IMR-90 (cell line): ENCODE results near the gene PRELID1. TPM values are rescaled to one million over a fixed set of nuclear protein-coding genes. Genes with fewer than 3 reads are reported as not detected.

Source experiments
- ATAC-seq: fragments of 200-7000 bp; cut with Tn5 transposase; 2 replicates; pipeline ENCODE4 v1.9.1; 2020; ENCODE audit warnings: low read depth, mild to moderate bottlenecking, moderate library complexity
- BruUV-seq: library from RNA; stranded (reverse); fragments of 400-500 nt; replicated peaks from 2 replicates; lab custom pipeline; 2021; lab: Mats Ljungman, UMichigan
- CTCF ChIA-PET: fragments of 300-600 bp; formaldehyde crosslinking; extraction: SDS; loops from one replicate; lab custom pipeline; 2021; ENCODE audit warnings: antibody characterized with exemption; lab: Yijun Ruan, JAX
- POLR2A ChIA-PET: fragments of 300-600 bp; sonication (Branson Sonifier 250); formaldehyde crosslinking; loops from one replicate; lab custom pipeline; 2022; ENCODE audit warnings: antibody characterized with exemption; ENCODE audit not compliant: unreplicated experiment; lab: Charles Lee
- DNase-seq: peaks from one replicate; pipeline ENCODE4 v3.0.0; 2013
- H2AFZ ChIP-seq: replicated peaks from 2 replicates; pipeline ENCODE3; 2013; ENCODE audit warnings: low read length, mild to moderate bottlenecking; ENCODE audit not compliant: poor library complexity
- H2AK5ac ChIP-seq: 2 replicates; pipeline ENCODE4 v1.6.1; 2013; ENCODE audit warnings: low read depth, low read length, inconsistent platforms
- H2AK9ac ChIP-seq: replicated peaks from 2 replicates; pipeline ENCODE3; 2013; ENCODE audit warnings: mild to moderate bottlenecking, low read depth, low read length, moderate library complexity; ENCODE audit not compliant: poor library complexity
- H2BK120ac ChIP-seq: 2 replicates; pipeline ENCODE4 v1.6.1; 2013; ENCODE audit warnings: low read depth, low read length, inconsistent platforms
- H2BK15ac ChIP-seq: 3 replicates; pipeline ENCODE4 v1.6.1; 2013; ENCODE audit warnings: low read depth, low read length, inconsistent platforms
- H2BK20ac ChIP-seq: 2 replicates; pipeline ENCODE4 v1.6.1; 2013; ENCODE audit warnings: low read depth, mild to moderate bottlenecking, inconsistent platforms, low read length, moderate library complexity
- H2BK5ac ChIP-seq: 2 replicates; pipeline ENCODE4 v1.6.1; 2013; ENCODE audit warnings: mild to moderate bottlenecking, low read depth, low read length, inconsistent platforms; ENCODE audit not compliant: poor library complexity, severe bottlenecking
- H3K14ac ChIP-seq: replicated peaks from 2 replicates; pipeline ENCODE4 v1.6.1; 2013; ENCODE audit warnings: low read depth, low read length, inconsistent platforms
- H3K18ac ChIP-seq: 2 replicates; pipeline ENCODE4 v1.6.1; 2013; ENCODE audit warnings: low read depth, low read length, control low read depth
- H3K23ac ChIP-seq: 2 replicates; pipeline ENCODE4 v1.6.1; 2013; ENCODE audit warnings: low read depth, low read length, inconsistent platforms
- H3K27ac ChIP-seq: 2 replicates; pipeline ENCODE4 v1.5.1; 2013; ENCODE audit warnings: mild to moderate bottlenecking, control low read depth, low read length; ENCODE audit not compliant: insufficient read depth
- H3K27me3 ChIP-seq: 2 replicates; pipeline ENCODE4 v1.6.1; 2013; ENCODE audit warnings: low read length; ENCODE audit not compliant: control insufficient read depth, insufficient read depth
- H3K36me3 ChIP-seq: 2 replicates; pipeline ENCODE4 v1.6.1; 2013; ENCODE audit warnings: low read length, mixed read lengths; ENCODE audit not compliant: control insufficient read depth, insufficient read depth
- H3K4ac ChIP-seq: 2 replicates; pipeline ENCODE4 v1.6.1; 2013; ENCODE audit warnings: low read depth, low read length, inconsistent platforms
- H3K4me1 ChIP-seq: 2 replicates; pipeline ENCODE4 v1.6.1; 2013; ENCODE audit warnings: low read length, mixed read lengths; ENCODE audit not compliant: control insufficient read depth, insufficient read depth
- H3K4me2 ChIP-seq: 2 replicates; pipeline ENCODE4 v1.6.1; 2013; ENCODE audit warnings: low read depth, mild to moderate bottlenecking, control low read depth, low read length, moderate library complexity
- H3K4me3 ChIP-seq: 2 replicates; pipeline ENCODE4 v1.5.1; 2013; ENCODE audit warnings: low read depth, mild to moderate bottlenecking, control low read depth, low read length, moderate library complexity; ENCODE audit not compliant: insufficient read depth
- H3K56ac ChIP-seq: 2 replicates; pipeline ENCODE4 v1.6.1; 2013; ENCODE audit warnings: low read length, inconsistent platforms; ENCODE audit not compliant: insufficient read depth; ENCODE audit errors: extremely low read depth
- H3K79me1 ChIP-seq, 2 experiments: 2 replicates each; pipeline ENCODE4 v1.6.1; 2013; ENCODE audit warnings: low read length in 2 of 2, inconsistent platforms in 1 of 2, low read depth in 1 of 2
- H3K9ac ChIP-seq: 2 replicates; pipeline ENCODE4 v1.6.1; 2013; ENCODE audit warnings: low read depth, low read length, control low read depth
- H3K9me1 ChIP-seq: 2 replicates; pipeline ENCODE4 v1.6.1; 2013; ENCODE audit warnings: low read length, inconsistent platforms; ENCODE audit not compliant: insufficient read depth
- H3K9me3 ChIP-seq: 2 replicates; pipeline ENCODE4 v1.6.1; 2013; ENCODE audit warnings: low read length; ENCODE audit not compliant: control insufficient read depth, insufficient read depth
- H4K20me1 ChIP-seq: 2 replicates; pipeline ENCODE4 v1.6.1; 2013; ENCODE audit warnings: low read length, inconsistent platforms; ENCODE audit not compliant: insufficient read depth
- H4K5ac ChIP-seq: 2 replicates; pipeline ENCODE4 v1.6.1; 2013; ENCODE audit warnings: mild to moderate bottlenecking, low read depth, low read length, control low read depth
- H4K8ac ChIP-seq, 2 experiments: 2 replicates each; pipeline ENCODE4 v1.6.1; 2013; ENCODE audit warnings: low read depth in 2 of 2, low read length in 2 of 2, control low read depth in 1 of 2, inconsistent platforms in 1 of 2
- H4K91ac ChIP-seq: 2 replicates; pipeline ENCODE4 v1.6.1; 2013; ENCODE audit warnings: low read depth, low read length, inconsistent platforms; ENCODE audit not compliant: insufficient read depth
- MAZ ChIP-seq: IDR thresholded peaks from 2 replicates; pipeline ENCODE4 v1.6.1; 2012; ENCODE audit warnings: low read depth, mild to moderate bottlenecking, low read length, improper control_type of control experiment, moderate library complexity, borderline replicate concordance
- MXI1 ChIP-seq: IDR thresholded peaks from 2 replicates; pipeline ENCODE4 v1.6.1; 2012; ENCODE audit warnings: low read depth, mild to moderate bottlenecking, low read length, moderate library complexity, borderline replicate concordance
- NFE2L2 ChIP-seq: fragments of 150-350 bp; IDR thresholded peaks from 2 replicates; pipeline ENCODE4 v1.6.1; 2016; ENCODE audit warnings: low read depth, mild to moderate bottlenecking, low read length
- POLR2A ChIP-seq: IDR thresholded peaks from 2 replicates; pipeline ENCODE4 v1.6.1; 2012; ENCODE audit warnings: mild to moderate bottlenecking, low read depth, low read length
- RAD21 ChIP-seq: IDR thresholded peaks from 2 replicates; pipeline ENCODE4 v1.6.1; 2012; ENCODE audit warnings: low read length, improper control_type of control experiment
- WGBS, 2 experiments: methylation state at CpG; one replicate each; pipeline versions ENCODE4 v1.1.5 to v1.1.7; 2013; ENCODE audit warnings: missing lambda C conversion rate in 2 of 2; ENCODE audit not compliant: insufficient read length in 1 of 2; ENCODE audit errors: extremely low coverage in 2 of 2; 5-methylcytosine and 5-hydroxymethylcytosine counted together
- dilution Hi-C: fragments of 300-500 bp; cut with HindIII; formaldehyde crosslinking; loops from one replicate; pipeline ENCODE4 v1.14.3; 2018; ENCODE audit warnings: low sequenced_read_pairs; ENCODE audit not compliant: unreplicated experiment
- in situ Hi-C: fragments of 300-500 bp; cut with MboI; formaldehyde crosslinking; loops from 3 replicates; pipeline ENCODE4 v1.14.3; 2019; ENCODE audit warnings: low sequenced_read_pairs, inconsistent platforms, mixed read lengths
- intact Hi-C: fragments of 100-400 bp; cut with micrococcal nuclease; formaldehyde crosslinking; loops from 2 replicates; pipeline ENCODE4 v1.10.0; 2022
- polyA plus RNA-seq, 3 experiments: library from polyadenylated mRNA; depleted of rRNA; stranded (reverse); fragments of >200 nt; gene quantifications; 2 replicates each; pipeline ENCODE4 v1.2.3, GENCODE V29; 2012; ENCODE audit warnings: low replicate concordance in 1 of 3
- total RNA-seq: library from RNA; depleted of rRNA; stranded (reverse); fragments of >200 nt; gene quantifications from 2 replicates; pipeline ENCODE4 v1.2.3, GENCODE V29; 2012

PRELID1 gene
- total and polyA plus RNA-seq, 2 of the 4 experiments (the other 2 are of a cell fraction): 116 to 239 TPM

DNA sequence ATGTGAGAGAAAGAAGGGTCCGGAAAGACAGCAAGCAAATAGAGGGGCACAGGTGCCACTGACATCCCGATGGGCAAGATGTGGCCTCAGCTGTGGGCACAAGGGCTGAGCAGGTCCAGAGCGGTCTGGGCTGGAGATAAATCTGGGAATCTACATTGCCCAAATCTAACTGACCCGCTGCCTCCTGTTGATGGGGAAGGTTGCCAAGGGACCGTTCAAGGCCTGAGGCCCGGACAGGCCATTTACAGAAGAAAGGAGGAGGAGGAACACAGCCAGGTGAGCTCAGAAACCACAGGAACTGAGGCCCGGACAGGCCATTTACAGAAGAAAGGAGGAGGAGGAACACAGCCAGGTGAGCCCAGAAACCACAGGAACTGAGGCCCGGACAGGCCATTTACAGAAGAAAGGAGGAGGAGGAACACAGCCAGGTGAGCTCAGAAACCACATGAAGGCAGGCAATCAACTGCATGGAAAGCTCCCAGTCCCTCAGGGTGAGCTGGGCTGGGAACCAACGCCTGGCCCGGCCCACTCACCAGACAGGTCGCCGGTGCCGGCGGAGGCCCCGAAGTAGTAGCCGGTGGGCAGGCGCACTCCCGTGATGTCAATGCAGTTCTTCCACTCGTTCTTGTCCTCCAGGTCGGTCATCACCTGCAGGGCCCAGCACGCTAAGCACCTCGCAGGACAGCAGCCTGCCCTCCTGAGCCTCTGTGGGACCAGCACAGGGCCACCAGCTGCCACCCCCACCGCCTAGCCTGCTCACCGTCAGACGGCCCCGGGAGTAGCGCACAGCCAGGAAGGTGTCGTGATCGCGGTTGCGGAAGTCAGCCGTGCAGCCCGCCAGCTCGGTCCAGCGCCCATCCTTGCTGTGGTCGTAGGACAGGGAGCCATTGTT lies 33.2 kb downstream of the PRELID1 start:
- H3K4me2 ChIP-seq: no peak overlapping the region

More for the DNA sequence above, 33.2 kb downstream of the PRELID1 start:
- Histone ChIP-seq H3K79me1 (peaks cover 11 to 19% of the 10 kb centered on the region in 2 experiments), H3K14ac (no peak overlapping the region), H2AK9ac (no peak overlapping the region), H2BK120ac (no peak overlapping the region), H4K5ac (no peak overlapping the region), H3K9me1 (0 out of 2 replicates have a peak, but pooled peaks cover 4% of the 10 kb centered on the region), H4K8ac (no peak overlapping the region), H2AK5ac (no peak overlapping the region), H3K27me3 (no peaks in the 10 kb centered on the region), H3K4me1 (no peaks in the 10 kb centered on the region), H2BK5ac (no peak overlapping the region), H3K18ac (no peak overlapping the region), H3K4me3 (no peak overlapping the region), H2BK15ac (no peak overlapping the region), H2BK20ac (no peak overlapping the region), H3K27ac (no peak overlapping the region), H3K56ac (no peak overlapping the region), H3K9ac (no peak overlapping the region), H3K9me3 (no peaks in the 10 kb centered on the region), H3K23ac (no peak overlapping the region), H2AFZ (no peak overlapping the region), H3K4ac (no peak overlapping the region), H4K91ac (no peak overlapping the region), H4K20me1 (peaks cover 13% of the 10 kb centered on the region), H3K36me3 (peaks cover 70% of the 10 kb centered on the region)
- in situ Hi-C loops (no loop called here), dilution Hi-C loops (no loop called here), intact Hi-C loops (no loop called here)
- TF ChIP-seq POLR2A: no peak
- TF ChIP-seq RAD21: no peak
- TF ChIP-seq NFE2L2: no peak
- no peak for TF ChIP-seq MXI1
- no peak for TF ChIP-seq MAZ
- WGBS, 2 experiments: 97% methylated on average over 28 of the region's 36 CpGs; no CpG with 5 or more reads in 1 of the 2 experiments
- BruUV-seq: no TSS peak
- ChIA-PET POLR2A (no interaction called here), CTCF (no interaction called here)
- ATAC-seq (no peak), DNase-seq (no peak)
